Natural killer cell (primary cell): ENCODE results near the gene SRCAP. TPM values are rescaled to one million over a fixed set of nuclear protein-coding genes. Genes with fewer than 3 reads are reported as not detected.

ENCODE experiments used
- ATAC-seq, 3 donors: fragments of 150-1000 bp in 2 of 3; fragments of 200-7000 bp in 1 of 3; cut with Tn5 transposase; 1 replicate in 1 of 3; 2 replicates in 2 of 3; pipeline ENCODE4 v1.10.0; 2021; ENCODE audit warnings: mild to moderate bottlenecking in 2 of 3, moderate library complexity in 2 of 3
- DNase-seq, 2 donors: peaks; one replicate each; pipeline versions ENCODE4 v3.0.0 to v3.0.0-alpha.2; 2013 to 2021; ENCODE audit warnings: mixed read lengths in 1 of 2
- H3K27ac ChIP-seq: one replicate; pipeline ENCODE4 v1.5.1; 2013; ENCODE audit warnings: mild to moderate bottlenecking, low read length
- H3K27me3 ChIP-seq: one replicate; pipeline ENCODE4 v1.6.1; 2013; ENCODE audit warnings: low read length; ENCODE audit not compliant: control insufficient read depth, insufficient read depth
- H3K36me3 ChIP-seq: one replicate; pipeline ENCODE4 v1.6.1; 2013; ENCODE audit warnings: low read length; ENCODE audit not compliant: control insufficient read depth, insufficient read depth
- H3K4me1 ChIP-seq: one replicate; pipeline ENCODE4 v1.6.1; 2013; ENCODE audit warnings: low read length; ENCODE audit not compliant: control insufficient read depth, insufficient read depth
- H3K4me3 ChIP-seq: one replicate; pipeline ENCODE4 v1.5.1; 2013; ENCODE audit warnings: low read length
- H3K9me3 ChIP-seq: one replicate; pipeline ENCODE4 v1.6.1; 2013; ENCODE audit warnings: low read length; ENCODE audit not compliant: control insufficient read depth, insufficient read depth
- H3K27ac Mint-ChIP-seq, 2 donors: one replicate each; pipeline ENCODE4 v1.8.0; 2022; ENCODE audit warnings: mild to moderate bottlenecking in 2 of 2, mixed read lengths in 2 of 2, moderate library complexity in 1 of 2
- H3K27me3 Mint-ChIP-seq, 2 donors: one replicate each; pipeline ENCODE4 v1.8.0; 2022; ENCODE audit warnings: low read depth in 2 of 2, mixed read lengths in 2 of 2
- H3K36me3 Mint-ChIP-seq: one replicate; pipeline ENCODE4 v1.8.0; 2022; ENCODE audit warnings: mixed read lengths
- H3K4me1 Mint-ChIP-seq, 2 donors: one replicate each; pipeline ENCODE4 v1.8.0; 2022; ENCODE audit warnings: mixed read lengths in 2 of 2
- H3K4me3 Mint-ChIP-seq: one replicate; pipeline ENCODE4 v1.8.0; 2022; ENCODE audit warnings: mild to moderate bottlenecking, moderate library complexity, mixed read lengths
- H3K9me3 Mint-ChIP-seq, 2 donors: one replicate each; pipeline ENCODE4 v1.8.0; 2022; ENCODE audit warnings: mixed read lengths in 2 of 2
- WGBS: methylation state at CpG from one replicate; pipeline ENCODE4 v1.1.7; 2013; ENCODE audit warnings: missing lambda C conversion rate; ENCODE audit not compliant: insufficient coverage; 5-methylcytosine and 5-hydroxymethylcytosine counted together
- intact Hi-C: fragments of 100-400 bp; cut with micrococcal nuclease; formaldehyde crosslinking; loops from one replicate; pipeline ENCODE4 v1.14.2; 2022
- total RNA-seq, 4 donors: library from RNA; stranded (reverse); fragments of 120-200 nt in 1 of 4; gene quantifications; one replicate each; pipeline versions ENCODE4 v1.2.3 to v1.2.4, GENCODE V29; 2013 to 2022
- TF ChIP-seq, protein P1 (sequence below): fragments of 200-600 bp; IDR thresholded peaks from one replicate; pipeline ENCODE4 v1.8.0; 2022; ENCODE audit warnings: antibody characterized with exemption

SRCAP gene
- total RNA-seq, 3 donors from 2014 or later (not counting 1 experiment from before 2014, with no cell fraction given) = 78.8 to 99.0 (median 89.3) TPM

DNA sequence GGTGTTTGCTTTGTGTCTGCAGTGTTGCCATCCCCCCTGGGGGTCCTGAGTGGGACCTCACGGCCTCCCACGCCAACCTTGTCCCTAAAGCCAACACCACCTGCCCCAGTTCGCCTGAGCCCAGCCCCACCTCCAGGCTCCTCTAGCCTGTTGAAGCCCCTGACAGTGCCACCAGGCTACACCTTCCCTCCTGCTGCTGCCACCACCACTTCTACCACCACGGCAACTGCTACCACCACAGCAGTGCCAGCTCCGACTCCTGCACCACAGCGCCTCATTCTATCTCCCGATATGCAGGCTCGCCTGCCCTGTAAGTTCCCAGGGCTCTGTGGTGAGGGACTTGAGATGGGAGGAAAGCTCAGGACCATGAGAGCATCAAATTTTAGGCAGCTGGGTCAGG is 22.2 kb downstream of the SRCAP start:
- H3K36me3 ChIP-seq = peaks cover 85% of the 10 kb centered on the region
- DNase-seq (no peak), ATAC-seq (no peak)
- H3K9me3 ChIP-seq = no peaks in the 10 kb centered on the region
- 98% methylated on average over 7 of the region's 8 CpGs for whole genome bisulfite sequencing
- TF ChIP-seq, protein P1, sequence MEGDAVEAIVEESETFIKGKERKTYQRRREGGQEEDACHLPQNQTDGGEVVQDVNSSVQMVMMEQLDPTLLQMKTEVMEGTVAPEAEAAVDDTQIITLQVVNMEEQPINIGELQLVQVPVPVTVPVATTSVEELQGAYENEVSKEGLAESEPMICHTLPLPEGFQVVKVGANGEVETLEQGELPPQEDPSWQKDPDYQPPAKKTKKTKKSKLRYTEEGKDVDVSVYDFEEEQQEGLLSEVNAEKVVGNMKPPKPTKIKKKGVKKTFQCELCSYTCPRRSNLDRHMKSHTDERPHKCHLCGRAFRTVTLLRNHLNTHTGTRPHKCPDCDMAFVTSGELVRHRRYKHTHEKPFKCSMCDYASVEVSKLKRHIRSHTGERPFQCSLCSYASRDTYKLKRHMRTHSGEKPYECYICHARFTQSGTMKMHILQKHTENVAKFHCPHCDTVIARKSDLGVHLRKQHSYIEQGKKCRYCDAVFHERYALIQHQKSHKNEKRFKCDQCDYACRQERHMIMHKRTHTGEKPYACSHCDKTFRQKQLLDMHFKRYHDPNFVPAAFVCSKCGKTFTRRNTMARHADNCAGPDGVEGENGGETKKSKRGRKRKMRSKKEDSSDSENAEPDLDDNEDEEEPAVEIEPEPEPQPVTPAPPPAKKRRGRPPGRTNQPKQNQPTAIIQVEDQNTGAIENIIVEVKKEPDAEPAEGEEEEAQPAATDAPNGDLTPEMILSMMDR = no peak
- no peak overlapping the region for H3K4me3 ChIP-seq
- Mint-ChIP-seq H3K36me3 (peaks cover 17% of the 10 kb centered on the region), H3K4me1 (peaks cover 11 to 38% of the 10 kb centered on the region in 2 donors), H3K4me3 (no peak overlapping the region), H3K27me3 (no peaks in the 10 kb centered on the region), H3K27ac (peak overlapping the region in 1 of 2 donors; percentile 65), H3K9me3 (no peaks in the 10 kb centered on the region)
- no peaks in the 10 kb centered on the region for H3K27me3 ChIP-seq
- intact Hi-C loops = no loop called here
- H3K27ac ChIP-seq = no peak overlapping the region
- H3K4me1 ChIP-seq = peaks cover 5% of the 10 kb centered on the region

DNA sequence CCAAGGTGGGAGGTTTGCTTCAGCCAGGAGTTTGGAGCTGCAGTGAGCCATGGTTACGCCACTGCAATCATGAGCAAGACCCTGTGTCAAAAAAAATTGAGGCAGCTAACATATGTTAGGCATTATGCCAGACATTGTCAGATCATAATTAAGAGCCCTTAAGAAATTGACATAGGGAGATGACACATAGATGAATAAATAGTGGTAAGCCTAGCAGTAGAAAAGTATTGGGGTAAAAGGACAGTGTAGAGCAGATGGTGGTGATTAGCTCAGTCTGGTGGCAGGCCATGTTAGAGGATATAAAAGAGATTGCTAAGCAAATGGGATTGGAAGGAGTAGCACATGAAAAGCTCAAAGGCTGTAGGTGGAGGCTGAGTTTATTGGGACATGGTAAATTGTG is 22.6 kb downstream of the SRCAP start:
- intact Hi-C loops = no loop called here
- 100% methylated on average over 1 of the region's 1 CpG for WGBS
- H3K36me3 ChIP-seq = peaks cover 84% of the 10 kb centered on the region
- H3K4me3 ChIP-seq = no peak overlapping the region
- H3K4me1 ChIP-seq = peaks cover 4% of the 10 kb centered on the region
- no peaks in the 10 kb centered on the region for H3K9me3 Mint-ChIP-seq
- H3K4me3 Mint-ChIP-seq = no peak overlapping the region
- H3K36me3 Mint-ChIP-seq = peaks cover 12% of the 10 kb centered on the region
- TF ChIP-seq, protein P1 = no peak
- no peaks in the 10 kb centered on the region for H3K27me3 ChIP-seq
- no peaks in the 10 kb centered on the region for H3K27me3 Mint-ChIP-seq
- peak overlapping the region in 1 of 2 donors; percentile 65 for H3K27ac Mint-ChIP-seq
- DNase-seq (no peak), ATAC-seq (no peak)
- H3K9me3 ChIP-seq = no peaks in the 10 kb centered on the region
- H3K4me1 Mint-ChIP-seq = peaks cover 7 to 34% of the 10 kb centered on the region in 2 donors
- no peak overlapping the region for H3K27ac ChIP-seq

DNA sequence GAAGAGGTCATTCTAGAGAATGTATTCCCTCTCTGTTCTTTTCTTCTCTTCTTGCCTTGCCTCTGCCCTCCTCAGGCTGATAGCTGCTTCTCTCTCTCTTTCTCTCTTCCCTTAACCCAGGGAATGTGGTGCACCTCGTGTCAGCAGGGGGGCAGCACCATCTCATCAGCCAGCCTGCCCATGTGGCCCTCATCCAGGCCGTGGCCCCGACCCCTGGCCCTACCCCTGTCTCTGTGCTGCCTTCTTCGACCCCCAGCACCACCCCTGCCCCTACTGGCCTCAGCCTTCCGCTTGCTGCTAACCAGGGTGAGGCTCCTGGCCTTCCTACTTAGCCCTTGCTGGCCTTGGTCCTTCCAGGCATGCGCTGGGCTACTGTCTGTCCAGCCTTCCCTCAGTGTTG is 23.5 kb downstream of the SRCAP start:
- Mint-ChIP-seq H3K9me3 (no peaks in the 10 kb centered on the region), H3K4me1 (peaks cover 0 to 27% of the 10 kb centered on the region in 2 donors), H3K36me3 (peaks cover 7% of the 10 kb centered on the region), H3K27ac (peak overlapping the region in 1 of 2 donors; percentile 65), H3K27me3 (no peaks in the 10 kb centered on the region), H3K4me3 (no peak overlapping the region)
- intact Hi-C loops = no loop called here
- DNase-seq = no peak
- WGBS = 89% methylated on average over 6 of the region's 6 CpGs
- ATAC-seq = peak in 2 of 3 donors; percentile 29 to 40
- H3K9me3 ChIP-seq = no peaks in the 10 kb centered on the region
- peaks cover 76% of the 10 kb centered on the region for H3K36me3 ChIP-seq
- H3K4me3 ChIP-seq = no peak overlapping the region
- TF ChIP-seq, protein P1 = no peak
- H3K4me1 ChIP-seq = peaks cover 4% of the 10 kb centered on the region
- no peaks in the 10 kb centered on the region for H3K27me3 ChIP-seq
- no peak overlapping the region for H3K27ac ChIP-seq

DNA sequence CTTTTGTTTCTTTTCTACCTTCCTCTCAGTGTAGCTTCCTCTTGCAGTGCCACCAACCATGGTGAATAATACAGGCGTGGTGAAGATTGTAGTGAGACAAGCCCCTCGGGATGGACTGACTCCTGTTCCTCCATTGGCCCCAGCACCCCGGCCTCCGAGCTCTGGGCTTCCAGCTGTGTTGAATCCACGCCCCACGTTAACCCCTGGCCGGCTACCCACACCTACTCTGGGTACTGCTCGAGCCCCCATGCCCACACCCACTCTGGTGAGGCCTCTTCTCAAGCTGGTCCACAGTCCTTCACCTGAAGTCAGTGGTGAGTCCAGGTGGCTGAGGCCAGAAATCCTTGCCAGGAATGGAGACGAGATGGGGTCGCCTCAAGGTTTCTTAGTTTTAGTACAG is 23.9 kb downstream of the SRCAP start:
- H3K4me1 Mint-ChIP-seq = peaks cover 0 to 27% of the 10 kb centered on the region in 2 donors
- H3K4me3 Mint-ChIP-seq = no peak overlapping the region
- peaks cover 75% of the 10 kb centered on the region for H3K36me3 ChIP-seq
- no peaks in the 10 kb centered on the region for H3K27me3 Mint-ChIP-seq
- intact Hi-C loops = no loop called here
- H3K27ac Mint-ChIP-seq = peak overlapping the region; percentile 30 to 65
- no peaks in the 10 kb centered on the region for H3K9me3 ChIP-seq
- WGBS = 96% methylated on average over 10 of the region's 10 CpGs
- H3K27me3 ChIP-seq = no peaks in the 10 kb centered on the region
- DNase-seq = no peak
- H3K4me3 ChIP-seq = no peak overlapping the region
- H3K36me3 Mint-ChIP-seq = peaks cover 7% of the 10 kb centered on the region
- peaks cover 4% of the 10 kb centered on the region for H3K4me1 ChIP-seq
- no peak overlapping the region for H3K27ac ChIP-seq
- no peaks in the 10 kb centered on the region for H3K9me3 Mint-ChIP-seq
- no peak for ATAC-seq
- TF ChIP-seq, protein P1 = no peak
